UCSD-AML1 (cell line): ENCODE data around the gene RAB6A.
"Not testable (repeated sequence)": the region's sequence is repeated elsewhere in the genome, so short reads cannot be mapped to it uniquely, and the experiment has no call there.

Experiments used
- DNase-seq: peaks from one replicate; lab custom pipeline; 2025; ENCODE audit not compliant: unreplicated experiment; lab: John Stamatoyannopoulos, UW

RAB6A gene

GRCh38 chr11:73729594-73730206 is 31.2 kb downstream of the RAB6A start:
- DNase-seq, result no peak

GRCh38 chr11:73728000-73728399 is 32.9 kb downstream of the RAB6A start:
- DNase-seq, result no peak

GRCh38 chr11:73726825-73727224 is 34.0 kb downstream of the RAB6A start:
- DNase-seq, result no peak

GRCh38 chr11:73717136-73717535 is 43.7 kb downstream of the RAB6A start:
- DNase-seq, result no peak

DNA sequence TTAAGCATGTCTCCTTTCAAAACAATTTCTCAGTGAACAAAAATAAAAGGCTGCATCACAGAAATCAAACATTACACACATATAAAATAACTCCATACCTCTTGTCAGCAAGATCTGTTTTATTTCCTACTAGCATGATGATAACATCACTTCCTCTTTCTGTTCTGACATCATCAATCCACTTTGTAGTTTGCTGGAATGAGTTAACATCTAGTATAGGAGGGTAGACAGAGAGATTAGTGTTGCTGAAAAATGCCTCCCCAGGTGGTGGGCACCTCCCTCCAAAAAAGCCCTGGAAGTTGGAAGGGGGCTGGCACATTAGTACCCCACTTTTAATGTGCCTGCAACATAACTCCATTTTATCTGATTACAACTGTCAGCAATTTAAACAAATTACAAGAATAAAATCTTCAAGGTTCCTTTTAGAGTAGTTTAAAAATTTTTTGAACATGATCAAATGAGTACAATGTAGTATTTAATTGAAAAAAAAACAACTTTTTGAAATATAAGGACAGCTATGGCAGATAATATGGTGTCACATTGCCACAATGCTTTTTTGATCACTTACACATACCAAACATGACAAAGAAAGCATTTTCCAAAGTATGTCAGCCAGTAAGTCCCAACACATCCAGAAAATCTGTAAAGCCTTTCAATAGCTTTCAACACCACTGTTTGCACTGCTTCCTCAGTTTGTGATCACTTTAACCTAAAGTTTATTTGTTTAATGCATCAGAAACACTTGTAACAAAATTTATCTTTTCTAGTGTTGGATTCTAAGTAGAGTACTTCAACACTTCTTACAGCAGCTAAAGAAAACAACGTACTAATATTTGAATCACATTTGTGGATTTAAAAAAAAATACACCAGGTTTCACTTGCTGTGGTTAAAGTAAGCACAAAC is 44.5 kb downstream of the RAB6A start:
- DNase-seq, result no peak

DNA sequence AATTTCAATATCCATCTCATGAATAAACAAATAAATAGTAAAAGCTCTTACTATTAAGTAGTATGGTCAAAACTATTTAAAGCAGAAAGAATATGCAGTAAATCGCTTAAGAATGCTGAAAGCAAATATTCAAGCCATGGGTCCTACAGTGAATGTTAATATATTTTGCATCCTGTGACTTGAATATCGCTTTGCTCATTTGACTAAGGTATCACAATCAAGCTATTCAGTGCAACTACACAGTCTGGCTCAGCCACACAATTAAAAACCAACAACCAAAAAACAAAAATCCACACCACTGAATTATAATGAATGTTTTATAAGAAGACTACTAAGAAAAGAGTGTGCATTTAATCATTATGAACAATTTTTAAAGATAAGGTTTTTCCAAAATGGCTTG is 45.3 kb downstream of the RAB6A start:
- no peak for DNase-seq

DNA sequence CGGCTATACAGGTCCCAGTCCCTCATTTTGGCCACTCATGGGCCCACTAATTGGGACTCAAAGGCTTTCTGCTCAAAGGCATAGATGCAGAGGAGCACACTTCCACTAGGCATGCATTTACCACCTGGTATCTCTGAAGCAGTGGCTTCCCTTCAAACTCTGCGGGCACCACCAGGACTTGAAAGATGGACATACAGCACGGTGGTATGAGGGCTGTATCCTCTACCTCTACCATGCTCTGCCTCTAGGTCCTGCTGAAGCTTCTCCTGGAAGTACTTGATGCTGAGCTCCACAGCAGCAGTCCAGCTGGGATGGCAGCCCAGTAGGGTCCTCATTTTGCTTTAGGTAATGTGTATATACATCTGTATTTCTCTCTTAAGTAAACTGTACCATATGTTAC is 49.9 kb downstream of the RAB6A start:
- DNase-seq, result no peak

GRCh38 chr11:73705053-73705452 is 55.8 kb downstream of the RAB6A start:
- no peak for DNase-seq

GRCh38 chr11:73693899-73694525 is 66.9 kb downstream of the RAB6A start:
- no peak for DNase-seq

DNA sequence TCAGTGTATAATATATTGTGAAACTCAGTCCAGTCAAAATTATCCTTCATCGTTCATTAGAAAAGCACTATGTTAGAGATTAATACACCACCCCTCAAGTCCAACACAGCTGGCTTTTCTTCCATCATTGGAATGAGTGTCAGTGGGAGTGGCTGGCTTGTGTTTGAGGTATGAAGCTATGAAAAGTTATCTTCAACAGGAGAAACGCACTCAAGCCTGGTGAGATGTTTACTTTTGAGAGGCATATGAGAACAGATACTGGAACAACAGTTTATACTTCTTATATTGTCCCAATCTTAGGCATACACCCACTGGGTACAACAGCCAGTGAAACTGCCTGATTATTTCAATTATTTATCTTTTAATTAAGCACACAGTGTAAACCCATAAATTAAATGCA is 80.2 kb downstream of the RAB6A start:
- DNase-seq, result no peak

DNA sequence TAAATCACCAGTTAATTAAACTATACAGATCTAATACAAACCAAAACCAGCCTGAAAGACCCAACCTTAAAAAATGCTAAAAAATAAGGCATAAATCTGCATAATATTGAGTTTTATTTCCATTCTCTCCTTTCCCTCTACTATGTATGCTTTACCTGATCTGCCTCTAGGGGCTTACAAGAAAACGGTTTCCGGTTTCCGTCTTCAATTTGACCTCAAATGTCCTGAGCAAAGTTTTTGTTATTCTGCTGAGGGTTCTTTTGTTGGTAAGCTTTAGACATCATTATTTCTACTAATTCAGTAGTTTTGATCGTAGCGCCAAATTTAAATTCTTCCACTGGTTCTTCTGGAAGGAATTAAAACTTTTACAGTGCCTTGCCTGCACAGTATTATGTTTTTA is 84.3 kb downstream of the RAB6A start:
- DNase-seq, result not testable (repeated sequence)

DNA sequence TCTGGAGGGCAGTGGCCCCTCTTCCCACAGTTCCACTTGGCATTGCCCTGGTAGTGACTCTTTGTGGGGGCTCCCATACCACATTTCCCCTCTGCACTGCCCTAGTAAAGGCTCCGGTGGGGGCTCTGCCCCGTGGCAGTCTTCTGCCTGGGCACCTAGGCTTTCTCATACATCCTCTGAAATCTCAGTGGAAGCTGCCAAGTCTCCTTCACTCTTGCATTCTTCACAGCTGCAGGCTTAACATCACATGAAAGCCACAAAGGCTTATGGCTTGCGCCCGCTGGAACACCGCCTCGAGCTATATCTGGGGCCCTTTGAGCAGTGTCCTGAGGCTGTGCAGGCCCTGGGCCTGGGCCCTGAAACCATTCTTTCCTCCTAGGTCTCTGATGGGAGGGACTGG is 89.2 kb downstream of the RAB6A start:
- DNase-seq, result no peak

- no peak for DNase-seq
Measured at GRCh38 chr11:73670808-73671207, 90.1 kb downstream of the RAB6A start.

- no peak for DNase-seq
Measured at GRCh38 chr11:73667891-73668290, 93.0 kb downstream of the RAB6A start.

- DNase-seq, result no peak
Measured at GRCh38 chr11:73664877-73665276, 96.0 kb downstream of the RAB6A start.

- no peak for DNase-seq
Measured at GRCh38 chr11:73663604-73664495, 97.0 kb downstream of the RAB6A start.

DNA sequence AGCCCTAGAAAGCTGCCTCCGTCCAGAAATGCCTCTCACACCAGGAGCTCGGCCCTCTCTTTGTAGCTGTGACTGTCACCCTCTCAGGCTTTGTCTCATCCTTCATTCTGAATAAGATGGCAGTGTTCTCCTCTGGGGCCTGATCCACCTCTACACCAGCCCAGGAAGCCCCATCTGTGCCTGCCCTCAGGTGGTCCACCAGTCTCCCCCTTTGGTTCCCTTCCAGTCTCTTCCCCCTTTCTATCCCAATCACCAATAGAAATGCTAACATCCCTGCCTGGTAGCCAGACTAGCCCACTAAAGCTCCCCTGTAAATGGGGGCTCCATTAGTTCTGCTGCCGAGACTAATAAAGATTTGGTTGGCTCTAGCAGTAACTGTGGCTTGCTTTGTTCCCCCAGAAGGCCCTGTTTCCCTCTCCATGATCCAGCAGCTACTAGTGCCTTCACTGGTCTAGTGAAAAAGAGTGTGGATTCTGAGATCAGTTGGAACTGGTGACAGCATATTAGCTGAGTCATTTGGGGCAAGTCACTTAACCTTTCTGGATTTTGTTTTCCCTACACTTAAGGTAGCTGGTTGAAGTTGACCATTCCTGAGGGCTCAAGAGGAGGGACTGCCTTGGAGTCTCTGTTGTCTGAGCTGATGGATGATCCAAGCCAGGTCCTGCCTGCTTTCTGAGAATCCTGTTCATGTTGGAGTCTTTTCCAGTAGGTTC is 98.3 kb downstream of the RAB6A start:
- DNase-seq, result no peak

DNA sequence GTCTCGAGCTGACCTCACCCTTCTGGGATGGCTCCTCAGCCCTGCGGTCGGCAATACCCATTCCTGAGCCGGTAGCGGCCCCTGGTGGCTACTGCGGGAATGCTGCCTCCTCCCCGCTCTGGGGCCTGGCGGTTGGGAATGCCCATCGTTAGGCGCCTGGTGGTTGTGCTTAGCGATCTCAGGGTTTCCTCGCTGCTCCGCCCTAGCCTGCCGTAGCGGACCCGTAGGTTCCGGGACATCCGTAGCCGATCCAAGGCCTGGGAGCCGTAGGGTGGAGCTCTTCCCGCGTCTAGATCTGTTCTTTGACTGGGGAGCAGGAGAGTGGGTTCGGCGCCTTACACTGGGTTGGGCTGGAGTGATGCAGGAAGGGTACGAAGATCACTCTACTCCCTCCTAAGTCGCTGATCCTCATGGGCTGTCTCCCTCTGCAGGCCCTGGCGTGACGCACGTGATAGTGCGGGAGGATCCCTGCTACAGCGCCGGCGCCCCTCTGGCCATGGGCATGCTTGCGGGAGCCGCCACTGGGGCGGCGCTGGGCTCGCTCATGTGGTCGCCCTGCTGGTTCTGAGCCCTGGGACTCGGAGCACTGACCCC is 99.7 kb downstream of the RAB6A start:
- peak; percentile 89 for DNase-seq

DNA sequence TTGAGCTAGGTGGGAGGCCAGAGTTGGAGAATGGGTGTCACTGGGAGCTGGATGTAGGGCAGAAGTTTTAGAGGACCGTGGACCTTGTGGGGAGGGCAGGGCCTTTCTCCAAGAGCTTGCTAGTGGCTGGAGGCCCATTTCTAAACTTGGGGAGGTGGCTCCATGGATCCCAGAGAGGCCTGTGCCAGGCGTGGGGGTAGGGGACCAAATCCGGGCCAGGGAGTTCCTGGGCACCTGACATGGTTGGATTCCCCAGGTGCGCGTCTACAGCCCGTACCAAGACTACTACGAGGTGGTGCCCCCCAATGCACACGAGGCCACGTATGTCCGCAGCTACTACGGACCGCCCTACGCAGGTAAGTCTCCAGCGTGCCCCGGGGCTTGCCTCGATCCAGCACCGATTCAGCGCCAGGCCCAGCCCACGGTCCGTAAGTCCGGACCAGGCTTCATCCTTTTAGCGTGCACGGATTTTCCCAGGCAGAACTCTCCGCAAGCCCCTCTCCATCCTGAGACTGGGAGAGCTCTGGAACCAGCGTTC is 100.3 kb downstream of the RAB6A start:
- DNase-seq, result no peak

- DNase-seq, result no peak
Measured at GRCh38 chr11:73659961-73660360, 100.9 kb downstream of the RAB6A start.
